HepG2 (cell line): ENCODE data around the gene SLC25A10. TPM values are rescaled to one million over a fixed set of nuclear protein-coding genes. Genes with fewer than 3 reads are reported as not detected.

ENCODE experiments used
- AKNA ChIP-seq: sonication (generic); formaldehyde crosslinking; IDR thresholded peaks from 2 replicates; pipeline ENCODE4 v1.4.0; 2020; ENCODE audit warnings: missing genetic modification reagents, borderline replicate concordance
- CEBPB ChIP-seq: IDR thresholded peaks from 2 replicates; pipeline ENCODE4 v1.6.1; 2011; ENCODE audit warnings: low read depth, low read length, improper control_type of control experiment, borderline replicate concordance
- ELF3 ChIP-seq: IDR thresholded peaks from 2 replicates; pipeline ENCODE4 v1.6.1; 2016; ENCODE audit warnings: missing genetic modification reagents, missing compliant biosample characterization
- GTF2F1 ChIP-seq: fragments of 150-350 bp; IDR thresholded peaks from 2 replicates; pipeline ENCODE4 v1.6.1; 2014; ENCODE audit warnings: low read length
- KLF12 ChIP-seq: sonication (generic); formaldehyde crosslinking; IDR thresholded peaks from 2 replicates; pipeline ENCODE4 v1.4.0; 2020; ENCODE audit warnings: missing genetic modification reagents, borderline replicate concordance
- LCORL ChIP-seq, 2 experiments: fragments of 450-650 bp in 1 of 2; sonication (generic) in 1 of 2; formaldehyde crosslinking in 1 of 2; IDR thresholded peaks; 2 replicates each; pipeline versions ENCODE4 v1.5.0 to v1.6.1; 2017 to 2020; ENCODE audit warnings: antibody characterized with exemption in 1 of 2, missing genetic modification reagents in 1 of 2
- MNT ChIP-seq: fragments of 450-650 bp; IDR thresholded peaks from 2 replicates; pipeline ENCODE4 v1.6.1; 2016
- NPAS2 ChIP-seq: sonication (generic); formaldehyde crosslinking; IDR thresholded peaks from 2 replicates; pipeline ENCODE4 v1.8.0; 2022; ENCODE audit warnings: mild to moderate bottlenecking, missing genetic modification reagents, borderline replicate concordance
- PHF8 ChIP-seq: sonication (generic); formaldehyde crosslinking; IDR thresholded peaks from 2 replicates; pipeline ENCODE4 v1.5.0; 2020; ENCODE audit warnings: missing genetic modification reagents
- PITX1 ChIP-seq: sonication (generic); formaldehyde crosslinking; IDR thresholded peaks from 2 replicates; pipeline ENCODE4 v1.5.1; 2020; ENCODE audit warnings: mild to moderate bottlenecking, missing genetic modification reagents
- ZBTB4 ChIP-seq: sonication (generic); formaldehyde crosslinking; IDR thresholded peaks from 2 replicates; pipeline ENCODE4 v1.4.0; 2020; ENCODE audit warnings: missing genetic modification reagents, mild to moderate bottlenecking, borderline replicate concordance
- ZFAT ChIP-seq: sonication (generic); formaldehyde crosslinking; conservative IDR thresholded peaks from 2 replicates; pipeline ENCODE4 v1.8.1; 2023; ENCODE audit warnings: missing genetic modification reagents, inconsistent platforms
- ZFP36L2 ChIP-seq: sonication (generic); formaldehyde crosslinking; IDR thresholded peaks from 2 replicates; pipeline ENCODE4 v1.4.0; 2020; ENCODE audit warnings: missing genetic modification reagents
- ZNF280B ChIP-seq: sonication (generic); formaldehyde crosslinking; IDR thresholded peaks from 2 replicates; pipeline ENCODE4 v1.5.0; 2020; ENCODE audit warnings: missing genetic modification reagents, mild to moderate bottlenecking, borderline replicate concordance
- ZNF296 ChIP-seq: sonication (generic); formaldehyde crosslinking; conservative IDR thresholded peaks from 2 replicates; pipeline ENCODE4 v1.5.0; 2020; ENCODE audit warnings: mild to moderate bottlenecking, missing genetic modification reagents
- ZNF775 ChIP-seq: sonication (generic); formaldehyde crosslinking; IDR thresholded peaks from 2 replicates; pipeline ENCODE4 v1.4.0; 2020; ENCODE audit warnings: missing genetic modification reagents, mild to moderate bottlenecking, moderate library complexity, borderline replicate concordance
- ZNF850 ChIP-seq: sonication (generic); formaldehyde crosslinking; conservative IDR thresholded peaks from 2 replicates; pipeline ENCODE4 v1.9.0; 2021; ENCODE audit warnings: mild to moderate bottlenecking, missing genetic modification reagents
- polyA plus RNA-seq, 8 experiments: library from polyadenylated mRNA; depleted of rRNA in 3 of 8; stranded (reverse) in 7 of 8; unstranded in 1 of 8; fragments of >200 nt; fragmentation: Illumina TruSeq in 4 of 8; extraction: Trizol in 4 of 8; gene quantifications; 2 replicates each; pipeline versions ENCODE4 v1.2.1 to v1.2.3, GENCODE V29; 2011 to 2016; ENCODE audit warnings: low read depth in 4 of 8, missing spikeins in 1 of 8, mixed read lengths in 1 of 8; ENCODE audit not compliant: insufficient read depth in 1 of 8
- total RNA-seq, 5 experiments: library from RNA; depleted of rRNA; stranded (reverse); fragments of >200 nt; fragmentation: Illumina TruSeq; extraction: Trizol; gene quantifications; 2 replicates each; pipeline ENCODE4 v1.2.3, GENCODE V29; 2016; ENCODE audit warnings: low read depth in 1 of 5

SLC25A10 gene
- total and polyA plus RNA-seq, 2 of the 13 experiments (the other 11 are each of a cell fraction or from before 2014, with no cell fraction given) = 46.5 to 140 TPM

- TF ChIP-seq CEBPB = no peak
- peak; percentile 93 for TF ChIP-seq PHF8 (CRISPR knock-in tag)
- peak; percentile 96 for TF ChIP-seq ZNF850 (CRISPR knock-in tag)
- TF ChIP-seq PITX1 (CRISPR knock-in tag) = peak; percentile 86
- TF ChIP-seq MNT = peak; percentile 38
- 0 out of 2 replicates have a peak, but pooled peaks have one; percentile 20 for TF ChIP-seq AKNA (CRISPR knock-in tag)
- TF ChIP-seq ZFP36L2 (CRISPR knock-in tag) = no peak
- TF ChIP-seq ZNF280B (CRISPR knock-in tag) = peak; percentile 78; the same call in 1 of the 2 replicates
- TF ChIP-seq NPAS2 (CRISPR knock-in tag) = no peak
- peak; percentile 48; the same call in 1 of the 2 replicates for TF ChIP-seq ZNF296 (CRISPR knock-in tag)
- TF ChIP-seq ZBTB4 (CRISPR knock-in tag) = peak; percentile 51; the same call in 1 of the 2 replicates
- no peak; the same call in 1 of the 2 replicates for TF ChIP-seq GTF2F1
- TF ChIP-seq ZFAT (CRISPR knock-in tag) = no peak
- TF ChIP-seq ELF3 (CRISPR knock-in tag) = peak; percentile 83
- TF ChIP-seq LCORL (IDR thresholded peaks at IDR 0.05) = no peak
- peak; percentile 81; the same call in 1 of the 2 replicates for TF ChIP-seq LCORL (CRISPR knock-in tag; IDR thresholded peaks at IDR 0.05)
- TF ChIP-seq ZNF775 (CRISPR knock-in tag) = no peak
- TF ChIP-seq KLF12 (CRISPR knock-in tag) = peak; percentile 87; the same call in 1 of the 2 replicates
Measured at GRCh38 chr17:81702934-81703746, 8.9 kb upstream of the SLC25A10 start, which contains the start of gene MRPL12 (continued).
